Inferior parietal cortex (tissue), 1 donor: ENCODE results near the gene SCD.

Source experiments
- DNase-seq: peaks from one replicate; pipeline ENCODE4 v3.0.0-alpha.2; 2016; ENCODE audit errors: extremely low spot score

The SCD gene

DNA sequence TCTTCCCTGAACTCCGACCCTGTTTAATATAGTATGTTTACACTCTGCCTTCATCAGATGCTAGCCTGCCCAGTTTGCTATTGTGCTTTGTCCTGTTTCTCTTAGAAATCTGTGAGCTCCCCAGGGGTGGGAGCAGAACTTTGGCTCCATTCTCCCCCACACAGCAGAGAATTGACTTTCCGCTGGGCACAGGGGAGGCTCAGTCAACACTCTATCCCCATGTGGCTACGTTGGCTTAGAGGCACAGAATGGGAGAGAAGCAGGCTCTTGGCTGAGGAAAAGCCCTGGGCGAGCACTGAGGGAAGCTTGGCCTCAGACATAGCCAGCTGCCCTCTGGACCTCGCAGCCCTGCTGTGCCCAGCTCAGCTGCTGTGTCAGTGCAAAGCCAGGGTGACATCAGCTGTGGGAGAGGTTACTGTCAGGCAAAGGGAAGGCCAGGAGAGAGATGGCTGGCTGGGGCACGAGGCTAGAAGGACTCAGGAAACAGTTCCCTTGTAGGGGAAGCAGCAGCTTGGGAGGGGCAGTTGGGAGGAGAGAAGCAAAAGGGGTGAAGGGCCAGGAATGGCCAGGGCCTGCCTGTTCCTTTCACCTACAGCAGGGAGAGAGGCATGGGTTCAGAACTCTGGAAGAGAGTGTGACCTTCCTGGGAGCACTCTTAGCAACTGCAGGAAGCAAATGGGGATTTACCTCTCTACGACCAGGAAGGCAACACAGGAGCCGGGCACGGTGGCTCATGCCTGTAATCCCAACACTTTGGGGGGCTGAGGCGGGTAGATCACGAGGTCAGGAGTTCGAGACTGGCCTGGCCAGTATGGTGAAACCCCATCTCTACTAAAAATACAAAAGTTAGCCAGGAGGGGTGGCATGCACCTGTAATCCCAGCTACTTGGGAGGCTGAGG lies 5.8 kb upstream of the SCD start:
- peak; percentile 60 for DNase-seq

- DNase-seq = peak; percentile 59
Measured at GRCh38 chr10:100341953-100342626, 4.9 kb upstream of the SCD start.

GRCh38 chr10:100342627-100342972 lies 4.4 kb upstream of the SCD start:
- no peak for DNase-seq

GRCh38 chr10:100344241-100344788 lies 2.7 kb upstream of the SCD start:
- no peak for DNase-seq

DNA sequence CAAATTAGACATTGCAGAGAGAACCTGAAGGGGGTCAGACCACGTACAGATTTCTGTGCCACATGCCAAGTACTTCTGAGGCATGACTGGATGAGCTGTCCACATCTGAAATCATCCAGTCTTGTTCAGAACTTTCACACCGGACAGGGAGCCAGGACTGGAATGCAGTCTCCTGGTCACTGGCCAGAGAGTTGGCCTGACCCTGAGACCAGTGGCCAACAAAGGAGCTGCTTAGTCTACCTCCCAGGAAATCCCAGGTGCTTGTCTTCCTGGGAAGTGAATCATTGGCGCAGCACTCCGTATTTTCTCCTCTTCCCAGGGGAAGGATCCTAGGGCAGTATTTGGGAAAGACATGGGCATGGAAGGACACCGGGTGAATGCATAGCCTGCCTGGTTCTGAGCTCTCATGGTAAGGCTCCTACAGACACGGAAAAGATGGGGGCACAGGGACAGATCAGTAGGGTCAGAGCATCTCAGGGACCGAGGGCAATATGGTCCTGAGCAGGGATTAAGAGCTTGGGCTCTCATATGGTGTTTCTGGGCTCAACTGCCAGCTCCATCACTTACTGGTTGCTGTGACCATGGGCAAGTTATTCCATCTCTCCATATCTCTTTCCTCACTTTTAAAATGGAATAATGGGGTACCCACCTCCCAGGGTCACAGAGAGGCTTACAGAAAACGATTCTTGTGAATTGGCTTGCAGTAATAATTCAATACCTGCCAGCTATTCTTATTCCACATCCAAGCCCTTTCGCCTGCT lies 1.3 kb upstream of the SCD start:
- no peak for DNase-seq

DNA sequence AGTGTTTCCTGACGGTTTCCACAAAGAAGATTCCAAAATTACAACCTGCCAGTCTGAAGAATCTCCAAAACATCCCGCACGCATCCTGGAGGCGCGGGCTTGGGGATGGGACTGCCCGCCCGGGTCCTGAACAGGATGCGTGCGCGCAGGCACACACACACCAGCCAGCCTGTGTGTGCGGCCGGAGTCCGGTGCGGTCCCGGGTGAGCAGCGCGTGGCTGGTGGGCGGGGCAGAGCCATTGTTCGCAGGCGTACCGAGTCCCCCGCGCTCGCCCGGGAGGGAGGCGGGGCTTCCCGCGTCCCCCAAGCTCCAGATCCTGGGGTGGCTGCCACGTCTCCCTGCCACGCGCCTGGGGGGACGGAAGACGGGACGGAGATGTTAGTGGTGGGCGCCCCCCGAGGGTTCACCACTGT lies 675 bp upstream of the SCD start:
- DNase-seq = peak; percentile 70

- DNase-seq = no peak
Measured at GRCh38 chr10:100347568-100348195, 649 bp downstream of the SCD start.

DNA sequence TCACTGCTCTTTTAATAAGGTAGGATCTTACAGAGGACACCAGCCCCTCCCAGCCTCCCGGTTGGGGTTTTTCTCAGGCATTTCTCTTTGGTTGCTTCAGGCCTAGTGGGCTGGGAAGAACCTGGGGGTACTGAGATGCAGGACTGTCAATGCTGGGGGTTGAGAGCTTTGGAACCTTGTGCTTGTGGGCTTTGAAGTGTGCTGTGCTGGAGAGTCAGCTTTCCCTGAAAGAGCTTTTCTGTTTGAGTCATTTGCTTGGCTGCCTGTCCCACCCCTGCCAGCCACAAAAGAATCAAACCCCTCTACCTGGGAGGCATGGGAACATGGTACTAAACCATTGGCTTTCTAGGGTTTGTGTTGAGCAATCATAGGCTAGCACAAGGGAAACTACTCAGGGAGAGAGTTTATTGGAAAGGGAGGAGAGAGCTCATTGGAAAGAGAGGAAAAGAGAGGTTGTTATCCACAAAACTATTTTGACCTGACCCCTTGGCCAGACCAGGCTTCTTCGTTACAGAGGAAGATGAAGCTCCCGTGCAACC lies 1.4 kb downstream of the SCD start:
- DNase-seq = no peak

- no peak for DNase-seq
Measured at GRCh38 chr10:100349087-100349486, 2.1 kb downstream of the SCD start.

DNA sequence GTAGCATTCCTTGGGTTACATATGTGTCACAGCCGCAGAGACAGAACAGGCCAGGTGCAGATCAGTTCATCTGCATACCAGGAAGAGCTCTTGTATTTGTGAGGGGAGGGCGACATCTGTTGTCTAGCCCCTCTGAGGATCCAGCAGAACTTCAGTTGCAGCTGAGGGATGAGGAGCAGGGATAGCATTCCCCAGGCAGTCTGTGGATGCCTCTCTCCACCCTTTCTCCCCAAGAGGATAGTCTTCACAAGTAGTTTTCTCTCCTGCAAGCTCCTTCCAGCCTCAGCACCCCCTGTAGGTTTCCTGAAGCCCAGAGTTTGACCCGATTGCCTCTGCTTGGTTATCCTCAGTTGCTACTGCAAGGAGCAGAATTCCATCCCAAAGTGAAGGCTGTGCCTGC lies 2.6 kb downstream of the SCD start:
- no peak for DNase-seq

GRCh38 chr10:100350914-100351485 lies 4.0 kb downstream of the SCD start:
- peak; percentile 51 for DNase-seq

- no peak for DNase-seq
Measured at GRCh38 chr10:100353770-100354485, 6.9 kb downstream of the SCD start.

GRCh38 chr10:100355086-100355485 lies 8.1 kb downstream of the SCD start:
- no peak for DNase-seq

GRCh38 chr10:100356067-100357017 lies 9.3 kb downstream of the SCD start:
- DNase-seq = no peak

DNA sequence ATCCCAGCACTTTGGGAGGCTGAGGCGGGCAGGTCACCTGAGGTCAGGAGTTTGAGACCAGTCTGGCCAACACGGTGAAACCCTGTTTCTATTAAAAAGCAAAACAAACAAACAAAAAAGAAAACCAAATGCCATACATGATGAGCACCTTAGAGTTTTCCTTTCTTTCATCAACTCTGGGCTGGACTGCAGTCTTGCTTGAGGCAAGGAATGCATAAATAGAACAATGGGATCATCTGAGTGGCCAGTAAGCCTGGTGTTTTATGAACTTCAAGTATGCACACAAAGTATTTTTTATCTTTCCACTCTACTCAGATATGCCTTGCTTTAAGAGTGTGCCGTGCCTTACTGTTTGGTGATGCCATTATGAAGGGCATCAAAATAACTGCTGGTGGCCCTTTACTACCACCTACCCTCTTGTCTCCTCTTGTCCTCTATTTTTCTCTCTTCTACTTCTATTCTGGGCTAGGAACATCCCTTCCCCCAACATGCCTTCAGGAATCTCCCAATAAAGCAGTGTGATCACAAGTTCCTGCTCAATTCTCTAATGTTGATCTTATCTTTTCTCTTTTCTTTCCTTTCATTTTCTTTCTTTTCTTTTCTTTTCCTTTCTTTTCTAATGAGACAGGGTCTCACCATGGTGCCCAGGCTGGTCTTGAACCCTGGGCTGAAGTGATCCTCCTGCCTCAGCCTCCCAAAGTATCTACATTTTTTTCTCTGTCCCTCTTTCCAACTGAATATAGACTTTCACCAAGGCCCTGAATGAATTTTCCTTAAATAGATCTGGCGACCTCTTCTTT lies 10.2 kb downstream of the SCD start:
- no peak for DNase-seq

- no peak for DNase-seq
Measured at GRCh38 chr10:100359030-100359432, 12.0 kb downstream of the SCD start.

DNA sequence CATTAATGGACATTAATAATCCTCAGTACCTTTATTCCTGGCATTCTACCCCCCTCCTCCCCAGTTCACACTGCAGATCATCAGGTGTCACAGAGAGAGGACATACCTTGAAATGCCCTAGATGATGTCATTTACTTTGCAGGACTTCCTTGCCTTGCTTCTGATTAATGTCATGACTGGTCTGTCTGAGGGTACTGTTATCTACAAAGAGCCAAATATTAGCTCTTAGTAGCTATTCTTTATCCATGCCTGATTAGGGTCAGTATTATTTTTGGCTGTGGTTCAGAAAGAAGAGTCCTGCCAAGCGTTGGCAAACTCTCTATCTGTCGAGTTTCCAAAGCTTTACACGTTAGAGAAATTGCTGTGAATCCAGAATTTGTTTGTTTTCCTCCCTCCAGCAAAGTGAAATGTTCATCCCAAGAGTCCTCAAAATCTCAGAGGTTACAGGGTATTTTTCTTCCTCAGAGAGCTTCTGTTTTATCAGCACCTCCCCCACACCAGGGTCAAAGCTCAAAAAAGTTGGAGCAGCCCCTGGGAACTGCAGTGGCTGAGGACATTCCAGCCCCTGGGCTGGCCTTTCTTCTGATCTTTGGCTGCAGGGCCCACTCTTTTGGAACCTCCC lies 12.6 kb downstream of the SCD start:
- no peak for DNase-seq

- no peak for DNase-seq
Measured at GRCh38 chr10:100360234-100360633, 13.2 kb downstream of the SCD start.
